Mucosa of rectum (tissue), 2 donors: ENCODE data around the gene RAB11FIP5.
A peak's percentile ranks its signal among the peaks of the same experiment; 100 is the strongest.
"Not testable (repeated sequence)": the region's sequence is repeated elsewhere in the genome, so short reads cannot be mapped to it uniquely, and the experiment has no call there.

Experiments
- H3K27ac ChIP-seq, 2 donors: one replicate each; pipeline ENCODE4 v1.7.0; 2013; ENCODE audit warnings: inconsistent platforms in 2 of 2, low read depth in 2 of 2, low read length in 2 of 2
- H3K27me3 ChIP-seq, 2 donors: one replicate each; pipeline ENCODE4 v1.7.0; 2013; ENCODE audit warnings: low read length in 2 of 2; ENCODE audit not compliant: control insufficient read depth in 2 of 2, insufficient read depth in 2 of 2
- H3K36me3 ChIP-seq, 2 donors: one replicate each; pipeline ENCODE4 v1.7.0; 2013; ENCODE audit warnings: low read length in 2 of 2; ENCODE audit not compliant: control insufficient read depth in 2 of 2, insufficient read depth in 2 of 2
- H3K4me1 ChIP-seq, 2 donors: one replicate each; pipeline ENCODE4 v1.7.0; 2013; ENCODE audit warnings: low read length in 2 of 2, mild to moderate bottlenecking in 1 of 2; ENCODE audit not compliant: control insufficient read depth in 2 of 2, insufficient read depth in 2 of 2
- H3K4me3 ChIP-seq, 2 donors: one replicate each; pipeline ENCODE4 v1.7.0; 2013; ENCODE audit warnings: low read length in 2 of 2
- H3K9ac ChIP-seq, 2 donors: one replicate each; pipeline ENCODE4 v1.7.0; 2013; ENCODE audit warnings: low read length in 2 of 2, low read depth in 1 of 2, mild to moderate bottlenecking in 1 of 2
- H3K9me3 ChIP-seq, 2 donors: one replicate each; pipeline ENCODE4 v1.7.0; 2013; ENCODE audit warnings: low read length in 2 of 2; ENCODE audit not compliant: control insufficient read depth in 2 of 2
- donor health status: healthy.
- donor health status: Normal muscosa, but diverticular disease.

Gene RAB11FIP5

GRCh38 chr2:73128841-73129535 is 16.2 kb upstream of the RAB11FIP5 start:
- Histone ChIP-seq H3K4me1 (no peaks in the 10 kb centered on the region), H3K9me3 (no peaks in the 10 kb centered on the region), H3K9ac (no peak overlapping the region), H3K36me3 (no peaks in the 10 kb centered on the region), H3K4me3 (no peak overlapping the region), H3K27me3 (peaks cover 0 to 4% of the 10 kb centered on the region in 2 donors), H3K27ac (no peak overlapping the region)

- no peak overlapping the region for H3K9ac ChIP-seq
- no peaks in the 10 kb centered on the region for H3K4me1 ChIP-seq
- no peak overlapping the region for H3K27ac ChIP-seq
- no peaks in the 10 kb centered on the region for H3K36me3 ChIP-seq
- H3K27me3 ChIP-seq = no peaks in the 10 kb centered on the region
- no peak overlapping the region for H3K4me3 ChIP-seq
- no peaks in the 10 kb centered on the region for H3K9me3 ChIP-seq
These were observed 9.8 kb upstream of the RAB11FIP5 start for GRCh38 chr2:73122536-73122935.

- H3K4me3 ChIP-seq, H3K36me3 ChIP-seq, H3K9ac ChIP-seq, H3K9me3 ChIP-seq, H3K4me1 ChIP-seq, H3K27me3 ChIP-seq, H3K27ac ChIP-seq: not testable (repeated sequence)
These were observed 7.0 kb upstream of the RAB11FIP5 start for GRCh38 chr2:73119611-73120239.

- Histone ChIP-seq H3K27me3 (no peaks in the 10 kb centered on the region), H3K9ac (no peak overlapping the region), H3K36me3 (no peaks in the 10 kb centered on the region), H3K4me3 (no peak overlapping the region), H3K27ac (no peak overlapping the region), H3K9me3 (no peaks in the 10 kb centered on the region), H3K4me1 (no peaks in the 10 kb centered on the region)
These were observed 4.7 kb upstream of the RAB11FIP5 start for GRCh38 chr2:73117441-73117840.

DNA sequence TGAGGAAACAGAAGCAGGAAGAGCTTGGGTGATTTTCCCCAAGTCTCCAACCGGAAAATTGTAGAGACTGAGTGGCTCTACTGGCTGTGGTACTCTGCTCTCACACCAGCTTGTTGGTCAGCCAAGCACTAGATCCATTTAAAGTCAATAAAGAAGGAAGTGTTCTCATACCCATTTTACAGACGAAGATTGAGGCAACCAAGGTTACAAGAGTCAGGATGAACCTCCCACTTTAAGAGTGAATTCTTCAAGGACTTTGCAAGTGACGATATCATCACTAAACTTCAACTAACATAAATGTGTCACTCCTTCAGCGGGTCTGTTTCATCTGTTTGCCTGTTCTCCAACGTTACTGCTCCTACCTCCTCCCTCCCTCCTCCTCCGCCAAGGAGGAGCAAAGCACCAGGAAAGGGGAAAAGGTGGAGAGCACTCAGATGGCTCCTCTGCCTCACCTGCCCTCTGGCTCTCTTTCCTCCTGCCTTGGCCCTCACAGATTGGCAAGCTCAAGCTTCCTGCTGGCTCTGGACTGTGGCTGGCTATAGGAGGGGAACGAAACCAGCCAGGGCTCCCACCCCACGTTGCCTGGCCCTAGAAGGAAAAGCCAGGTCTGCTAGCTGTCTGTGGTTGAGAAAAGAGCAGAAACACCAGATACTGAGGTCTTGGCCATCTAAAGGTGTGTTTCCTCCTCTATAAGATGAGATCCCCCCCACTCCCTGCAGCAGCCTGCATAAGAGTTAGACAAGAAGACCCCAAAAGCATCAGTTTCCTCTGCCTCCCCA is 3.6 kb upstream of the RAB11FIP5 start:
- Histone ChIP-seq H3K4me1 (peaks cover 8 to 9% of the 10 kb centered on the region in 2 donors), H3K27ac (no peak overlapping the region), H3K36me3 (no peaks in the 10 kb centered on the region), H3K9me3 (no peaks in the 10 kb centered on the region), H3K27me3 (no peaks in the 10 kb centered on the region), H3K9ac (no peak overlapping the region), H3K4me3 (no peak overlapping the region)

- H3K4me3 ChIP-seq = no peak overlapping the region
- no peaks in the 10 kb centered on the region for H3K36me3 ChIP-seq
- peaks cover 17 to 18% of the 10 kb centered on the region in 2 donors for H3K4me1 ChIP-seq
- H3K27me3 ChIP-seq = no peaks in the 10 kb centered on the region
- no peak overlapping the region for H3K27ac ChIP-seq
- H3K9ac ChIP-seq = no peak overlapping the region
- H3K9me3 ChIP-seq = no peaks in the 10 kb centered on the region
These were observed 1.6 kb upstream of the RAB11FIP5 start for GRCh38 chr2:73114273-73114867.

GRCh38 chr2:73112026-73112912 is 479 bp downstream of the RAB11FIP5 start:
- H3K9ac ChIP-seq = peak overlapping the region; percentile 74 to 86
- H3K9me3 ChIP-seq = no peaks in the 10 kb centered on the region
- H3K4me3 ChIP-seq = peak overlapping the region; percentile 73 to 76
- H3K36me3 ChIP-seq = no peaks in the 10 kb centered on the region
- H3K27me3 ChIP-seq = no peaks in the 10 kb centered on the region
- H3K4me1 ChIP-seq = peaks cover 18% of the 10 kb centered on the region in 2 donors
- H3K27ac ChIP-seq = peak overlapping the region; percentile 67 to 70

DNA sequence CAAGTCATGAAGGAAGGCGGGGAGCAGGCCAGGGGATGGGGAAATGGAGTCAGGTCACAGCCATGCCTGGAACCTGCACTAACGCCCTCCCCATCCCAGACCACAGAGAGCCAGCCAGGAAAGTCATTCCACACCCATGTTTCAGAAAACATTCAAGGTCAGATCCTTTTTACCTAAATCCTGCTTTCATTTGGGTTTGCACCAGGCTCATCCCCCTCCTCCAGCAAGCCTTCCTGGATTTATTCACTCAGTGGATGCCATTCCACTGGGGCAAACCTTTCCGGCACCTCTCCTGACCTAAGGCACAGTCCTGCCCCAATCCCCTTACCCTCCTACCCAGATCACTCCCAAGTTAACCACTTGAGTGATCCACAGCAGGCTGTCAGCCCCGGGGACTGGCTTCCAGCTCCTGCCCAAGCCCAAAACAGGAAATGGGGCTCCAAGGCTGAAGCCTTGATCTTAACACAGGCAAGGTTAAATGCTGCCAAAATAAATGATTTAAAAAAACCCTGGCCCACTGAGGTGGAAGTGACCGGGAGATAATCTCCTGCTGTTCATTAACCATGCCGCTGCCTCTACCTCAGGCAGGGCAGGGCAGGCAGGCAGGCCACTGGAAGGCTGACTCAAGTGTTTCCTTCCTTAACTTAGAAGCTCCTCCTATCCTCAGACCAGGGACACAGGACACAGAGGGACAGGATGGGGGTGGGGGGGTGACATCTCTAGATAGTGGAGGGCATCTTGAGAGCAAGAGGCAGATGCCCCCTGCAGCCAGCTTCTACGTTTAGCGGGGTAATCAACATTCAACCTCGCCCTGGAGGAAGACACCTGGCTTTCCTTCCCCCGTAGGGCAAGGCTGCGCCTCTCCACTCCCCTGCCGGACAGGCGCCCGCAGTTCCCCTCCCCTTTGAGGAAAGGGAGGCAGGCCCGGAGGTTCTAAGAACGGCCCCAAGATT is 1.4 kb downstream of the RAB11FIP5 start:
- Histone ChIP-seq H3K36me3 (no peaks in the 10 kb centered on the region), H3K4me1 (peaks cover 18 to 19% of the 10 kb centered on the region in 2 donors), H3K9me3 (no peaks in the 10 kb centered on the region), H3K27ac (peak overlapping the region; percentile 67 to 70), H3K4me3 (peak overlapping the region; percentile 73 to 76), H3K9ac (peak overlapping the region; percentile 74 to 86), H3K27me3 (no peaks in the 10 kb centered on the region)
